Right renal pelvis (tissue), 4 donors: ENCODE results near the gene PABPC3. TPM values are rescaled to one million over a fixed set of nuclear protein-coding genes. Genes with fewer than 3 reads are reported as not detected.
A peak's percentile ranks its signal among the peaks of the same experiment; 100 is the strongest.

Experiments used
- DNase-seq, 4 donors: peaks; one replicate each; pipeline ENCODE4 v3.0.0-alpha.2; 2013; ENCODE audit warnings: low read depth in 4 of 4, low spot score in 3 of 4, missing footprints in 1 of 4
- polyA plus RNA-seq, 4 donors: library from polyadenylated mRNA; unstranded; fragments of 120-200 nt; gene quantifications; one replicate each; pipeline ENCODE4 v1.2.1, GENCODE V29; 2013; ENCODE audit not compliant: insufficient read length in 4 of 4

Gene PABPC3
- polyA plus RNA-seq, result 1 to 10 TPM in 1 of 4 donors, under 1 TPM in 3; 0.83 to 1.8 (median 0.91) TPM

- no peak for DNase-seq
Measured at GRCh38 chr13:25095851-25096453, at the start of gene PABPC3. Gene PABPC3, plus strand, starts transcription at chr13:25096136. Its CDS starts 63 bp downstream, at chr13:25096199.

DNA sequence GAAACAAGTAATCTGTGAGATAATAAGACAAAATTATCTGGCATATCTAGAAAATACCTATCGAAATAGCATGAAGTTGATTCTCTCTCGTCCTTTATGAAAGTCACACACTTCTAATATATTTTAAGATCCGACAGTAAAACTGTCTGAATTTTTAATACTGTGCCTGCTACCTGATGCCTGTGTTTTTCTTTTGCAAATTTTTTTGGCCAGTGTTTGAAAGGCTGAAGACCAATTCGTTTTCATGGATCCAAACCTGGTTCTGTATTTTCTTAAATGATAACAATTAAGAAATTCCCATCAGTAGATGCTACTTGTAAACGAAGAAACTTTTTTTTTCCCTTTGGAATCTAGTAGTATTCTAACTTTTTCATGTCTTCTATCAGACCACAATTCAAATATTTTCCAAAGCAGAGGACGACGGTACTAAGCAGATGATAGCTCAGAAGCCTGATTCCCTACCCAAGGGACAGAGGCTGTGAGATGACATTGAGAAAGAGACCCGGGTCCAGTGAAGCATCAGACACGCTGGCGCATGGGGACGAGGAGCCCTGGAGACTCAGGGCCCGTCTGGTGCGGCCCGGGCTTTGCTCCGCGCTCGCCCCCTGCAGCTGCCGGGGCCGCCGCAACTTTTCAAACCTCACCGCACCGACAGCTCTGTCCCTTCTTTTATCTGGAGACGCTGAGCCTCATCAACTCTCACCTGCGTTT lies 49.5 kb upstream of the PABPC3 start:
- DNase-seq, result no peak

GRCh38 chr13:25046985-25047511 lies 48.9 kb upstream of the PABPC3 start:
- DNase-seq, result peak in 3 of 4 donors; percentile 14 to 34 (median 26)

DNA sequence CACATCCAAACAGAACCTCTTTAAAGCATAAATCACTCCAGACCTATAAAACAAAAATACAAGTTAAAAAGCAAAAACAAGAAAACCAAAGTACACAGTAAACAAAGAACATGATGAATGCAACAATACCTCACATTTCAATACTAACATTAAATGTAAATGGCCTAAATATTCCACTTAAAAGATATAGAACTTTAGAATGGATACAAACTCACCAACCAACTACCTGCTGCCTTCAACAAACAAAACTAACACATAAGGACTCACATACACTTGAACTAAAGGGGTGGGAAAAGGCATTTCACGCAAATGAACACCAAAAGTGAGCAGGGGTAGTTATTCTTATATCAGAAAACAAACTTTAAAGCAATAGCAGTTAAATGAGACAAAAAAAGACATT lies 44.9 kb upstream of the PABPC3 start:
- DNase-seq, result no peak

- no peak for DNase-seq
Measured at GRCh38 chr13:25059166-25059565, 36.8 kb upstream of the PABPC3 start.

DNA sequence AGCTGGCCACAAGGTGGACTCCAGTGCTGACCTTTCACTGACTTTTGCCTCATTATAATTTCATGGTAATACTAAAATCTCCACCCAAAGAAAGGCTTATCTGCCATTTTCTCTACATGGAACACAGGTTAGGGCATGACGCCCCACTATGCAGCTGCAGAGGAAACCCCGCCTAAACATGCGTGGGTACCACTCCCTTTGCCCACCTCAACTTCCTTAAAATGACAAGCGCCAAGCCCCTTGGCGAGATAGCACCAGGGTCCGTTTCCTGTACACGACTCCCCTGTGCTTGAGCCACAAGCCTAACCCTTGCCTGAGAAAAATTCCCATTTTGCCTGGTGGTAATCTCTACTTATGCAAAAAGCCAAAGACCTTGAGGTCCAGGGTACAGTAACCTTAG lies 36.0 kb upstream of the PABPC3 start:
- no peak for DNase-seq

GRCh38 chr13:25062479-25062878 lies 33.5 kb upstream of the PABPC3 start:
- DNase-seq, result no peak

DNA sequence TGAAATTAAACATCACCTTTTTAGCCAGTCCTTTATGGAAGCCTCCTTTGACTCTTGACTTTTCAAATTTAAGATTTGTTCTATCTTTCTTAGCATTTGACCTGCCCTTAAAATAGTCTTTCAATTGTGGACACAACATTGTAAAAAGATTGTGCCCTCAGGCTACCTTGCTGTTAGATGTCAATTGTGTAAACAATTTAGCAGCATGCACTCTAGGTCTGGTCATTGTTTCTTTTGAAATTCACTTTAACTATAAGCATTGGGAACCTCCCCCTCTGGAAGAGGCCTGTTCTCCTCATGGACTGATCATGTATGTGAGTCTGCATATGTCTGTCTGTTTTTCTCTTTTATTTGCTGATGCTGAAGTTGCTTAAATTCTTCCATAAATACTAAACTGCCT lies 31.5 kb upstream of the PABPC3 start:
- no peak for DNase-seq

- no peak for DNase-seq
Measured at GRCh38 chr13:25065974-25066770, 29.8 kb upstream of the PABPC3 start.

GRCh38 chr13:25067064-25067463 lies 28.9 kb upstream of the PABPC3 start:
- no peak for DNase-seq

DNA sequence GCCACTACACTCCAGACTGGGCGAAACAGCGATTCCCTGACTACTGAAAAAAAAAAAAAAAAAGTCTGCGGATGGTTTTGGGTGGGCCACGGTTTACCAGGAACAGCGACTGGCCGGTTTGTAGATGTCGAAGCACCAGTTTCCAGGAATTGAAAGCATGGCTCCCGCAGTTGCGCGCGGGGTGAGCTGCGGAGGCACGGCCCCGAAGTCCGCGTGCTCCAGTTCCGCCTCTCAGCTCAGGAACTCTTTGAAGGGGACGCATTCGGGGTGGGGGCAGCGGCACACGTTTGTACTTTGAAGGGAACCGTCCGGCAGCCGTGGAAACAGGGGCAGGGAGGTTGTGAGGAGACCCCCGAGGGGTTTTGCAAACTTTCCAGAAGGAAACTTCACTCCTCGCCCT lies 27.1 kb upstream of the PABPC3 start:
- DNase-seq, result no peak

- no peak for DNase-seq
Measured at GRCh38 chr13:25069236-25069635, 26.7 kb upstream of the PABPC3 start.

- no peak for DNase-seq
Measured at GRCh38 chr13:25069911-25070310, 26.0 kb upstream of the PABPC3 start.

GRCh38 chr13:25080773-25081172 lies 15.2 kb upstream of the PABPC3 start:
- DNase-seq, result no peak

DNA sequence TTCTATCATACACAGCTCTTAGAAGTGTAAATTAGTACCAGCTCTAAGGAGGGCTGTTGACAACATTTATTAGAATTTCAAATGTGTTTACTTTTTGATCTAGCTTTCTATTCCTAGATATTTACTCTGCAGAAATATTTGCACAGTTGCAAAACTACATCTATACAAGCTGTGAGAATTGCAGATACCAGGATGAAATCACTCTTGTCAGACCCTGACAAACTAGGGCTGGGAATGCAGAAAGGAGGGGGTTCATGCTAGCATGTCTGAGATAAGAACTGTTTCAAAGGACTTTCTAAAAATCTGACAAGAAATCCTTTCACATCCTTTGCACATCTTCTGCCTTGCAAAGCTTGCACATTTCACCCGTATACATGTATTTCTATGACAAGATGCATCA lies 11.8 kb upstream of the PABPC3 start:
- DNase-seq, result no peak

- DNase-seq, result peak in 3 of 4 donors; percentile 4 to 26 (median 12)
Measured at GRCh38 chr13:25085125-25085742, 10.7 kb upstream of the PABPC3 start.

GRCh38 chr13:25088562-25089221 lies 7.2 kb upstream of the PABPC3 start:
- DNase-seq, result no peak

GRCh38 chr13:25097426-25097825 lies 1.5 kb downstream of the PABPC3 start:
- DNase-seq, result no peak

DNA sequence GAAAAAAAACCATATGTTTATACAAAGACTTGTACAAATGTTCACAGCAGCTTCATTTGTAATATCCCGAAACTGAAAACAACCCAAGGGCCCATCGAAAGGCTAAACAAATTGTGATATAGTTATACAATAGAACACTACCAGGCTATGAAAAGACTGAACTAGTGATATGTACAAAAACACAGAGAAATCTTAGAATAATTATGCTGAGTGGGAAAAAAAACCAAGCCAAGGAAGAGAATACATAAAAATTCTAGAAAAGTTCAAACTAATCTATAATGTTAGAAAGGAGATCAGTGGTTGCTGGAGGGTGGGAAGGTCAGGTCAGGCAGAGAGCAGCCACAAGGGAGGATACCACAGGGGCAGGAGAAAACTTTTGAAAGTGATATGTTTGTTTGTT lies 7.8 kb downstream of the PABPC3 start:
- DNase-seq, result no peak

GRCh38 chr13:25109341-25109740 lies 13.4 kb downstream of the PABPC3 start:
- DNase-seq, result no peak
